Kidney (tissue), 14 donors: ENCODE results near the gene CACNB4. TPM values are rescaled to one million over a fixed set of nuclear protein-coding genes. Genes with fewer than 3 reads are reported as not detected.
"Not testable (repeated sequence)": the region's sequence is repeated elsewhere in the genome, so short reads cannot be mapped to it uniquely, and the experiment has no call there.

Experiments
- DNase-seq, 5 donors: peaks; one replicate each; pipeline ENCODE4 v3.0.0-alpha.2; 2013 to 2020
- FAIRE-seq: peaks from 2 replicates; lab custom pipeline; 2012; peaks lifted over from hg19 to GRCh38; lab: Jason Lieb, UNC
- H3K27ac ChIP-seq, 2 donors: one replicate each; pipeline ENCODE4 v1.7.0; 2013; ENCODE audit warnings: low read depth in 2 of 2, low read length in 2 of 2, inconsistent platforms in 1 of 2
- H3K27me3 ChIP-seq: one replicate; pipeline ENCODE4 v1.7.1; 2013; ENCODE audit warnings: low read length, inconsistent platforms; ENCODE audit not compliant: control insufficient read depth, insufficient read depth
- H3K36me3 ChIP-seq, 3 donors: one replicate each; pipeline versions ENCODE4 v1.7.0 to v1.7.1; 2013; ENCODE audit warnings: low read length in 3 of 3, control low read depth in 1 of 3, inconsistent platforms in 1 of 3; ENCODE audit not compliant: insufficient read depth in 3 of 3, control insufficient read depth in 2 of 3
- H3K4me1 ChIP-seq, 3 donors: one replicate each; pipeline versions ENCODE4 v1.7.0 to v1.7.1; 2013; ENCODE audit warnings: low read length in 3 of 3, inconsistent platforms in 1 of 3, low read depth in 1 of 3; ENCODE audit not compliant: control insufficient read depth in 2 of 3, insufficient read depth in 2 of 3
- H3K4me3 ChIP-seq, 3 donors: one replicate each; pipeline versions ENCODE4 v1.7.0 to v1.8.1; 2013; ENCODE audit warnings: low read length in 3 of 3, control low read depth in 1 of 3, inconsistent platforms in 1 of 3
- H3K9ac ChIP-seq, 3 donors: one replicate each; pipeline versions ENCODE4 v1.7.0 to v1.7.1; 2013; ENCODE audit warnings: low read length in 3 of 3, control low read depth in 1 of 3, inconsistent platforms in 1 of 3
- H3K9me3 ChIP-seq, 3 donors: one replicate each; pipeline versions ENCODE4 v1.7.0 to v1.7.1; 2013; ENCODE audit warnings: low read length in 3 of 3, control low read depth in 1 of 3, inconsistent platforms in 1 of 3; ENCODE audit not compliant: control insufficient read depth in 2 of 3, insufficient read depth in 1 of 3
- intact Hi-C: fragments of 100-400 bp; cut with DNase I; formaldehyde crosslinking; loops from one replicate; pipeline ENCODE4 v1.11.1; 2022
- polyA plus RNA-seq: library from polyadenylated mRNA; stranded (reverse); fragments of 350-450 nt; fragmentation: Illumina TruSeq; extraction: RNeasy Lipid Tissue Mini Kit (QIAGEN cat#74804); gene quantifications from one replicate; pipeline ENCODE4 v1.2.3, GENCODE V29; 2014; ENCODE audit warnings: low read depth, low replicate concordance; ENCODE audit not compliant: insufficient read depth
- total RNA-seq: library from RNA; stranded (reverse); fragmentation: NEBNext Ultra II Directional; extraction: Animal tissue kit (Norgen Biotek cat#: 25700); gene quantifications from one replicate; pipeline ENCODE4 v1.2.1, GENCODE V29; 2021
- TF ChIP-seq, protein P1 (sequence below): IDR thresholded peaks from 3 replicates; pipeline ENCODE4 v1.5.1; 2012; ENCODE audit warnings: mild to moderate bottlenecking, moderate library complexity, borderline replicate concordance; ENCODE audit not compliant: insufficient read depth; ENCODE audit errors: extremely low read depth
- donor health status: control.
- donor health status: control.
- donor health status: control.
- donor health status: control.
- donor health status: control.
- donor health status: DM: yes; HTN: yes; CAD: no.
- donor health status: Normal renal cell carcinoma (clear cell type).

Gene CACNB4
- total and polyA plus RNA-seq, 2 donors from 2014 or later = 1.3 to 2.2 TPM

DNA sequence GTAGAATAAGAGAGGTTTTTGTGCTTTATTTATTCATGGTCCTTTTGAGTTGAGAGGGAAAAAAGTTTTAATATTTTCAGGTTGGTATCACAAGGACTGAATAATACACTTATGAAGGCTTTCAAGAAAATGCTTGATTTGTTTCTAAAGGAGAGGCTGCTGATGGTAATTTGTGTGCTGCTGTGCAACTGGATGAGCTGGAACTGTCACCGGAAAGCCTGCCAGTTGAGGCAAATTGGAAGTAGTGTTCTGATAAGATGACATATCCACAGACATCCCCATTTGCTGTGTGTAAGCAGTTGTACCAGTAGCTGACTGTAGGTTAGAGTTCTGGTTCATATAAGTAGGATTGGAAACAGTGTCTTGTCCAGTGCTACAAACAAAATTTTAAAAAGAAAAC is 21.6 kb upstream of the CACNB4 start:
- intact Hi-C loops = no loop called here
- no peak for DNase-seq
- no peak overlapping the region for H3K4me3 ChIP-seq
- no peaks in the 10 kb centered on the region for H3K9me3 ChIP-seq
- no peak overlapping the region for H3K9ac ChIP-seq
- H3K27ac ChIP-seq = no peak overlapping the region
- H3K27me3 ChIP-seq = no peaks in the 10 kb centered on the region
- H3K4me1 ChIP-seq = no peaks in the 10 kb centered on the region
- FAIRE-seq = no peak
- H3K36me3 ChIP-seq = peaks cover 0 to 10% (median 3%) of the 10 kb centered on the region in 3 donors
- TF ChIP-seq, protein P1, sequence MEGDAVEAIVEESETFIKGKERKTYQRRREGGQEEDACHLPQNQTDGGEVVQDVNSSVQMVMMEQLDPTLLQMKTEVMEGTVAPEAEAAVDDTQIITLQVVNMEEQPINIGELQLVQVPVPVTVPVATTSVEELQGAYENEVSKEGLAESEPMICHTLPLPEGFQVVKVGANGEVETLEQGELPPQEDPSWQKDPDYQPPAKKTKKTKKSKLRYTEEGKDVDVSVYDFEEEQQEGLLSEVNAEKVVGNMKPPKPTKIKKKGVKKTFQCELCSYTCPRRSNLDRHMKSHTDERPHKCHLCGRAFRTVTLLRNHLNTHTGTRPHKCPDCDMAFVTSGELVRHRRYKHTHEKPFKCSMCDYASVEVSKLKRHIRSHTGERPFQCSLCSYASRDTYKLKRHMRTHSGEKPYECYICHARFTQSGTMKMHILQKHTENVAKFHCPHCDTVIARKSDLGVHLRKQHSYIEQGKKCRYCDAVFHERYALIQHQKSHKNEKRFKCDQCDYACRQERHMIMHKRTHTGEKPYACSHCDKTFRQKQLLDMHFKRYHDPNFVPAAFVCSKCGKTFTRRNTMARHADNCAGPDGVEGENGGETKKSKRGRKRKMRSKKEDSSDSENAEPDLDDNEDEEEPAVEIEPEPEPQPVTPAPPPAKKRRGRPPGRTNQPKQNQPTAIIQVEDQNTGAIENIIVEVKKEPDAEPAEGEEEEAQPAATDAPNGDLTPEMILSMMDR = no peak

DNA sequence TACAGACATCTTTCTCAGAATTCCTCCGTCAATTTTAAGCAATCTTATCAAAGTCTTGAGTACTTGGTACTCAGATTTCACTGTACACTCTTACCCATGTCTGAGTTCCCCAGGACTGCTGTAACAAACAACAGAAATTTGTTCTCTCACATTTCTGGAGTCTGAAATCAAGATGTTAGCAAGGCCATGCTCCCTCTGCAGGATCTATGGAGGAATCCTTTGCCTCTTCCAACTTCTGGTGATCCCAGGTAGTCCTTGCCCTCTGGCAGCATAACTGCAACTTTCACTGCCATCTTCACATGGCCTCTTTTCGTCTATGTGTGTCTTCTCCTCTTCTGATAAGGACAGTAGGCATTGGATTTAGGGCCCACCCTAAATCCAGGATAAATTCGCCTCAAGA is 17.1 kb upstream of the CACNB4 start:
- intact Hi-C loops = no loop called here
- Histone ChIP-seq H3K9ac (no peak overlapping the region), H3K9me3 (no peaks in the 10 kb centered on the region), H3K4me1 (no peaks in the 10 kb centered on the region), H3K27ac (no peak overlapping the region), H3K4me3 (no peak overlapping the region), H3K36me3 (peaks cover 0 to 5% (median 0%) of the 10 kb centered on the region in 3 donors), H3K27me3 (no peaks in the 10 kb centered on the region)
- FAIRE-seq (no peak), DNase-seq (no peak)
- TF ChIP-seq, protein P1 = no peak

GRCh38 chr2:152114366-152114765 is 15.5 kb upstream of the CACNB4 start:
- Histone ChIP-seq H3K4me3 (no peak overlapping the region), H3K9me3 (no peaks in the 10 kb centered on the region), H3K9ac (no peak overlapping the region), H3K4me1 (no peaks in the 10 kb centered on the region), H3K27ac (no peak overlapping the region), H3K36me3 (no peaks in the 10 kb centered on the region), H3K27me3 (no peaks in the 10 kb centered on the region)
- intact Hi-C loops = no loop called here
- DNase-seq = no peak
- TF ChIP-seq, protein P1 = no peak
- FAIRE-seq = no peak

DNA sequence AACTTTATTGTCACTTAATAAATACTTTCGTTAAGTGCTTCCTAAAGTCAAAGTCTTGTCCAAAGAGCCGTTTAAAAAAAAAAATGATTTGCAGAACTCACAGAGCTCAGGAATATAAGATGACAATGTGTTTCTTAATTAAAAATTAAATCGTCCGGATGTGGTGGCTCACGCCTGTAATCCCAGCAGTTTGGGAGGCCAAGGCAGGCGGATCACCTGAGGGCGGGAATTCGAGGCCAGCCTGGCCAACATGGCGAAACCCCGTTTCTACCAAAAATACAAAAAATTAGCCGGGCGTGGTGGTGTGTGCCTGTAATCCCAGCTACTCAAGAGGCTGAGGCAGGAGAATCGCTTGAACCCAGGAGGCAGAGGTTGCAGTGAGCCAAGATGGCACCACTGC is 8.3 kb upstream of the CACNB4 start:
- H3K4me1 ChIP-seq, H3K27me3 ChIP-seq, H3K4me3 ChIP-seq, H3K9ac ChIP-seq, FAIRE-seq, H3K9me3 ChIP-seq, intact Hi-C loops, H3K27ac ChIP-seq, DNase-seq, H3K36me3 ChIP-seq: not testable (repeated sequence)
